GM18870 (cell line): ENCODE data around the gene TMPRSS15.

Experiments used
- ATAC-seq: cut with Tn5 transposase; IDR thresholded peaks from one replicate; pipeline ENCODE4 v1.9.1; 2021; ENCODE audit warnings: moderate library complexity; ENCODE audit not compliant: unreplicated experiment

Gene TMPRSS15

DNA sequence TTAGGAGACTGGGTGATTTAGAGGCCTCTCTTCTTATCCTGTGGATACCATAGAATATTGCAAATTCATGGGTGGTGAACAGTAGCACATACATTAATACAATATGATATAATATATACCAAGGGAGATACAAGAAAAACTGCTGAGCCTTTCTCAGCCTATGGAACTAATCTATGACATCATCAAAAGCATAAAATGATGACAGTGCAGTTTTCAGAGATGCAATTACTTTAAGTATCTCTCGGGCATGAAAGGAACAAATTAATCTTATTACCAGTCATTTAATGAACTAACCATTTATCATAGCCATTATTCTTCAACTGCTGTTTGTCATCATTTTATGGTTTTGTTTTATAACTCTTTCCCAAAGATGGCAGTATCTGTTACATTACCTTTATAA lies 155.4 kb downstream of the TMPRSS15 start:
- ATAC-seq: no peak

DNA sequence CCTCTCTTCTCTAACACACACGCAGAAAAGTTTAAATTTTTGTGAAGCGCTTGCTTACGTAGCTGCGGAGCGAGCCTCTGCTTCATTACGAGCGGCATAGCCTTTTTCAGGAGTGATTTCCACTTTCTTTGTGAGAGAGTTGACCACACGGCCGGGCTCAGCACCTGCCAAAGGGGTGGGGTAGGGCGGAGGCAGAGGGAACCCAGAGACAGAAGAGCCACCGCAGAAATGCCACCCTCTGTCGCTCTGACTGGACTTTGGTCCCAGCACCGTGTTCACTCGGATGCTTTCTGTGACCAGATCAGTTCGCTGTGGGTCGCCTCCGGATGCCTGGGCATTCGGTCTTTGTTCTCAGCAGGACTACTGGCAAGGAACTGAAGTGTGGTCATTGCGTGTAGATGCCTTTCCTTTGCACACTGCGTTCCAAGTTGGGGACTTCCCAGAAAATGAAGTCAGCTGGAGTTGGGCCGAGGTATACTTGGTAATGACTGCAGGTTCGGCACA lies 158.1 kb downstream of the TMPRSS15 start:
- no peak for ATAC-seq

DNA sequence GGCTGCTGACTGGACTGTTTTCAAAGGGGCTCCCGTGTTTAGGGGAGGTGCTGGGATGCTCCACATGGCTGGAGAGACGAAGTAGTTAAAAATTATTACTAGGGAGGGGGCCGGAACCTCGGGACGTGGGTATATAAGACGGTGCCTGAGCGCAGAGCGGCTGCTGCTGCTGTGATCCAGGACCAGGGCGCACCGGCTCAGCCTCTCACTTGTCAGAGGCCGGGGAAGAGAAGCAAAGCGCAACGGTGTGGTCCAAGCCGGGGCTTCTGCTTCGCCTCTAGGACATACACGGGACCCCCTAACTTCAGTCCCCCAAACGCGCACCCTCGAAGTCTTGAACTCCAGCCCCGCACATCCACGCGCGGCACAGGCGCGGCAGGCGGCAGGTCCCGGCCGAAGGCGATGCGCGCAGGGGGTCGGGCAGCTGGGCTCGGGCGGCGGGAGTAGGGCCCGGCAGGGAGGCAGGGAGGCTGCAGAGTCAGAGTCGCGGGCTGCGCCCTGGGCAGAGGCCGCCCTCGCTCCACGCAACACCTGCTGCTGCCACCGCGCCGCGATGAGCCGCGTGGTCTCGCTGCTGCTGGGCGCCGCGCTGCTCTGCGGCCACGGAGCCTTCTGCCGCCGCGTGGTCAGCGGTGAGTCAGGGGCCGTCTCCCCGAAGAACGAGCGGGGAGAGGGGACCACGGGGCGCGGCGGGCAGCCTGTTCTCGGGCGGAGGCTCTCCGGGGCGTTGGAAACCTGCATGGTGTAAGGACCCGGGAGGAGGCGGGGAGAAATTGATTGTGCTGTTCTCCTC lies 158.7 kb downstream of the TMPRSS15 start, which contains the start of gene CHODL:
Gene CHODL (plus strand): TSS at position 163 of the 793 bp plus-strand sequence. CDS start 391 bp downstream, at position 554.
- ATAC-seq: no peak

GRCh38 chr21:18235545-18235944 lies 168.0 kb downstream of the TMPRSS15 start:
- ATAC-seq: no peak

DNA sequence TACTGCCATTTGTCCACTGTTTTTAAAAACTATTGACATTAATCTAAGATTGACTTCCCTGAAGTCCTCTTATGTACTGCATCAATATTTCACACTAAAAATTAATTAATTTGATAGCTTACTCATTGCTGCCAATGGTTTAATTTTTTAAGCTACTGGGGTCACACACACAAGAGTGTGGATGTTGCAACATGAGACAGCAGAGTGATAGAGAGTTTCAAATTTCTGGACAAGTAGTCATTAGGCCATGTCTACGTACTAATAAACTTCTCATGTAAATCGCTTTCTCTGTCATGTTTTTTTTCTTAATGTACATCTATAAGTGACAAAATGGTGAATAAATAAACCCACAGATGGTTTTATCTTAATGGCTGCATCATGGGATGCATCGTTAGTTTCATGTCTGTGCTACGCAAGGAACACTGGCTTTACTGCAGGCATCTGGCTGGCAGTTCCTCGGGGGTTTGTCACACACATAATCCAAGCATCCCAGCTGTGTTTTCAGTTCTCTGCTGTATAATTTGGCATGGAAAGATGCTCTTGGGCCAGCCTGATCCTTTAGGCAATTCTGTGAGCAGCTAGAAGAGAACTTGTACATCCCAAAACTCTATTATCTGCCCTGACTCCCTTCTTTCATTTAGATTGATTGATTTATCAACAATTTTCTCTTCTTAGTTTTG lies 175.4 kb downstream of the TMPRSS15 start:
- ATAC-seq: no peak

DNA sequence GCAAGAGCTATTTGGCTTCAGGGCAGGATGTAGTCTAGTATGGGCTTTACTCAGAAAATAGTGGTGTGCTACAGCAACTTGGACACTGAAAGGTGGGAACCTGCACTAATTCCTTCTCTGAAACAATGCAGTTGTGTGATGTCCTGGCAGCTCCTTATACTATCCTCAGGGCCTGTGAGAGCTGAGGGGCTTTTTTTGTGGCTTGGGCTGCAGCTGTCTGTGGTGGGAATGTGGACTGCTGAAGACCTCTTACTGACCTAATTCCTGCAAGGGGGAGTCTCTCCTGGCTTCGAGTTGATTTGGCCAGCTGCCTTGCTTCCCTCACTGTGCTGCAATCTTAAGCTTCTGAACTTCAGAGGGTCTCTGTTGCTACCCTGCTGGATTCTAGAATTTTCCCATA lies 181.2 kb downstream of the TMPRSS15 start:
- no peak for ATAC-seq

GRCh38 chr21:18220498-18220897 lies 183.1 kb downstream of the TMPRSS15 start:
- no peak for ATAC-seq
